ENCODE results near the gene SLC30A3.

Gene SLC30A3

DNA sequence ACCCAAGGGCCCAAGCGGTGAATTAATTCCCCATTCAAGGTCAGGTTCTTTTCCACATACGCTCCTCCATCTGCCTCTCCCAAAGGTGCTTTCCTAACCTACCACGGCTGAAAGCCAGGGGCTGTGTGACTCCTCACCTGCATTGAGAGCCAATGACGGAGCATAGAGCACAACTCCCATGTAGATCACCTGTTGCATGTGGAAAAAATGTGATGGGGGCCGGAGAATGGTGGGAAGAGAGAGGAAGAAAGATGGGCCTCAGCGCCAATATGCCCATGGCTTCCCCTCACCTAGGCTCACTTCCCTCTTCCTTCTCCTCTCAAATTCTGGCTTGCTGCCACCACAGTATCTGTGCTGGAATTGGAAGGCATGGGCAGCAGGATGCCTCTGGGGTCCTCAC lies 56.5 kb downstream of the SLC30A3 start:
- no peak for DNase-seq (ENCODE audit: low read depth)
- TF ChIP-seq, protein P1, sequence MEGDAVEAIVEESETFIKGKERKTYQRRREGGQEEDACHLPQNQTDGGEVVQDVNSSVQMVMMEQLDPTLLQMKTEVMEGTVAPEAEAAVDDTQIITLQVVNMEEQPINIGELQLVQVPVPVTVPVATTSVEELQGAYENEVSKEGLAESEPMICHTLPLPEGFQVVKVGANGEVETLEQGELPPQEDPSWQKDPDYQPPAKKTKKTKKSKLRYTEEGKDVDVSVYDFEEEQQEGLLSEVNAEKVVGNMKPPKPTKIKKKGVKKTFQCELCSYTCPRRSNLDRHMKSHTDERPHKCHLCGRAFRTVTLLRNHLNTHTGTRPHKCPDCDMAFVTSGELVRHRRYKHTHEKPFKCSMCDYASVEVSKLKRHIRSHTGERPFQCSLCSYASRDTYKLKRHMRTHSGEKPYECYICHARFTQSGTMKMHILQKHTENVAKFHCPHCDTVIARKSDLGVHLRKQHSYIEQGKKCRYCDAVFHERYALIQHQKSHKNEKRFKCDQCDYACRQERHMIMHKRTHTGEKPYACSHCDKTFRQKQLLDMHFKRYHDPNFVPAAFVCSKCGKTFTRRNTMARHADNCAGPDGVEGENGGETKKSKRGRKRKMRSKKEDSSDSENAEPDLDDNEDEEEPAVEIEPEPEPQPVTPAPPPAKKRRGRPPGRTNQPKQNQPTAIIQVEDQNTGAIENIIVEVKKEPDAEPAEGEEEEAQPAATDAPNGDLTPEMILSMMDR (IDR thresholded peaks at IDR 0.05; ENCODE audit: insufficient read depth, low read depth, low read length, missing control alignments): no peak
- no peak overlapping the region for H3K4me3 ChIP-seq (ENCODE audit: low read depth, low read length)

DNA sequence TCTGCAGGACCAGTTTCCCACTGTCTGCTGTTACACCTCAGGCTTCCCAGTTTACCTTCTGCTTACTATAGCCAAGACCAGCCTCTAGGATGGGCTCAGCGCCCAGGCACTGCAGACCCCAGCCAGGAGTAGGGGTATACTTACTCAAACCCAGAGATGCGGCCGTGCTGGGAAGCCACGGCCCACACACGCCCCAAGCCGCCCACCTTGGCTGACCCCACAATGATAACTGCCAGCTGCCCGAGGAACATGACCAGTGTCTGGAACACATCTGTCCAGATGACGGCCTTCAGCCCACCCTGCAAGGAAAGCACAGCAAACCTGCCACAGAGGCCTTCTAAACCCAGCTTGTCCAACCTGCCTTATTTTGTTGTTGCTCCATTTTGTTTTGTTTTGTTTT lies 57.6 kb downstream of the SLC30A3 start:
- TF ChIP-seq, protein P1 (IDR thresholded peaks at IDR 0.05; ENCODE audit: insufficient read depth, low read depth, low read length, missing control alignments): no peak
- H3K4me3 ChIP-seq (ENCODE audit: low read depth, low read length): no peak overlapping the region
- DNase-seq (ENCODE audit: low read depth): no peak

DNA sequence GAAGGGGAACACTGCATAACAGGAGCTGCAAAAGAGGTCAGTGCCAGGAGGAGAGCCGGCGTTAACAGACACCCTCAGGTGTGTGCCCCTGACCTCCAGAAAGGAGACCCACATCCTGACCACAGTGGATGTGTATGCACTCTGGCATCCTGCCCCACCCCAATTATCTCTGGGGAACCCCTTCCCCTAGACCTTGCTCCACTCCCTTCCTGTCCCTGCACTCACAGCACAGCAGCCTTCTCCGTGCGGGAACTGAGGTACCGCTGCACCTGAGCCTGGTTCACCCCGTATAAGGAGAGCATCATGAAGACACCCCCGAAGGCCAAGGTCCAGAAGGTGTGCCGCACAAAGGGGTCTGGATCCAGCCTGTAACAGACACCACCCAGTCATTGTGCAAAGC lies 58.3 kb downstream of the SLC30A3 start:
- TF ChIP-seq, protein P1 (IDR thresholded peaks at IDR 0.05; ENCODE audit: insufficient read depth, low read depth, low read length, missing control alignments): no peak
- DNase-seq (ENCODE audit: low read depth): no peak
- H3K4me3 ChIP-seq (ENCODE audit: low read depth, low read length): no peak overlapping the region

DNA sequence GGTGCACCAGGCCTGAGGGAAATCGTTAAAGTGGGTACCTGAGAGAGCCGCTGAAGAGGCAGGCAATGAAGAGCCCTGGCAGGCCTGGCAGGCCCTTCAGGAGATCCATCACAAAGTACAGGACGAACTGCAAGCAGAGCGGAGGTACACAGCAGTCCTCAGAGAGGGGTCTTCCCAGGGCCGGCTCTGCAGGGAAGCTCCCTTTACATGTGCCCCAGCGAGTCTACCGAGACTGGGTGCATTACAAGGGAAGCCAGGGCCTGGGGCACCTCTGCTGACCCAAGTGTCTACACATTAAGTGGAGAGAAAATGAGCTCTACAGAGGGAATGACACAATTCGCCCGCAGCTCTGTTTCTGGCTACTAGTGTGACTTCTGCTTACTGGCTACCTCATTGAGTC lies 59.1 kb downstream of the SLC30A3 start:
- no peak overlapping the region for H3K4me3 ChIP-seq (ENCODE audit: low read depth, low read length)
- TF ChIP-seq, protein P1 (IDR thresholded peaks at IDR 0.05; ENCODE audit: insufficient read depth, low read depth, low read length, missing control alignments): no peak
- DNase-seq (ENCODE audit: low read depth): no peak
